ENCODE data around the gene WDR20.

GRCh38 chr14:102164965-102165364 is 25.3 kb downstream of the WDR20 start:
- TF ChIP-seq CTCF (IDR thresholded peaks at IDR 0.05) = no peak
- no peak for TF ChIP-seq POLR2AphosphoS5 (IDR thresholded peaks at IDR 0.05)
- TF ChIP-seq POLR2A (IDR thresholded peaks at IDR 0.05) = no peak

Data from breast epithelium (tissue), 3 donors.